Astrocyte (in vitro differentiated cells and primary cell): ENCODE data around the gene ADAMTSL5. TPM values are rescaled to one million over a fixed set of nuclear protein-coding genes. Genes with fewer than 3 reads are reported as not detected.

ENCODE experiments used
- DNase-seq: peaks from one replicate; pipeline ENCODE4 v3.0.0-alpha.2; 2010; ENCODE audit warnings: low read depth
- FAIRE-seq: peaks from 2 replicates; lab custom pipeline; 2011; peaks lifted over from hg19 to GRCh38; lab: Jason Lieb, UNC
- H2AFZ ChIP-seq: 2 replicates; pipeline ENCODE4 v1.6.0; 2012; ENCODE audit warnings: low read depth, low read length, inconsistent platforms
- H3K27ac ChIP-seq: 2 replicates; pipeline ENCODE4 v1.5.1; 2011; ENCODE audit warnings: low read depth, low read length, inconsistent platforms
- H3K27me3 ChIP-seq: 2 replicates; pipeline ENCODE4 v1.6.0; 2011; ENCODE audit warnings: low read length, inconsistent platforms; ENCODE audit not compliant: insufficient read depth
- H3K36me3 ChIP-seq: 2 replicates; pipeline ENCODE4 v1.5.1; 2011; ENCODE audit warnings: low read length, inconsistent platforms; ENCODE audit not compliant: insufficient read depth
- H3K4me1 ChIP-seq: 2 replicates; pipeline ENCODE4 v1.5.1; 2011; ENCODE audit warnings: low read length, inconsistent platforms; ENCODE audit not compliant: insufficient read depth
- H3K4me2 ChIP-seq: 2 replicates; pipeline ENCODE4 v1.6.0; 2012; ENCODE audit warnings: low read length, inconsistent platforms
- H3K4me3 ChIP-seq: 2 replicates; pipeline ENCODE4 v1.5.1; 2011; ENCODE audit warnings: low read depth, mild to moderate bottlenecking, low read length, inconsistent platforms; ENCODE audit not compliant: insufficient read depth
- H3K79me2 ChIP-seq: 2 replicates; pipeline ENCODE4 v1.6.0; 2012; ENCODE audit warnings: mild to moderate bottlenecking, low read length, inconsistent platforms; ENCODE audit not compliant: insufficient read depth
- H3K9ac ChIP-seq: 2 replicates; pipeline ENCODE4 v1.6.0; 2012; ENCODE audit warnings: mild to moderate bottlenecking, low read length, inconsistent platforms
- H3K9me3 ChIP-seq: 2 replicates; pipeline ENCODE4 v1.5.1; 2012; ENCODE audit warnings: low read depth, mild to moderate bottlenecking, low read length, inconsistent platforms; ENCODE audit not compliant: insufficient read depth
- H4K20me1 ChIP-seq: 2 replicates; pipeline ENCODE4 v1.6.0; 2012; ENCODE audit warnings: low read length, inconsistent platforms; ENCODE audit not compliant: insufficient read depth
- H3K27ac Mint-ChIP-seq: one replicate; pipeline ENCODE4 v1.8.0; 2021; ENCODE audit warnings: mild to moderate bottlenecking, mixed read lengths; ENCODE audit not compliant: unreplicated experiment
- H3K27me3 Mint-ChIP-seq: one replicate; pipeline ENCODE4 v1.8.0; 2021; ENCODE audit warnings: low read depth, mixed read lengths; ENCODE audit not compliant: unreplicated experiment
- H3K36me3 Mint-ChIP-seq: one replicate; pipeline ENCODE4 v1.8.0; 2021; ENCODE audit warnings: low read depth, mixed read lengths; ENCODE audit not compliant: unreplicated experiment
- H3K4me1 Mint-ChIP-seq: one replicate; pipeline ENCODE4 v1.8.0; 2021; ENCODE audit warnings: low read depth, mixed read lengths; ENCODE audit not compliant: unreplicated experiment
- H3K4me3 Mint-ChIP-seq: one replicate; pipeline ENCODE4 v1.8.0; 2021; ENCODE audit warnings: mild to moderate bottlenecking, moderate library complexity, mixed read lengths; ENCODE audit not compliant: unreplicated experiment
- H3K9me3 Mint-ChIP-seq: one replicate; pipeline ENCODE4 v1.8.0; 2021; ENCODE audit warnings: mild to moderate bottlenecking, mixed read lengths; ENCODE audit not compliant: unreplicated experiment
- CTCF ChIP-seq: IDR thresholded peaks from 2 replicates; pipeline ENCODE4 v1.5.1; 2011; ENCODE audit warnings: low read depth, mild to moderate bottlenecking, inconsistent platforms, low read length, moderate library complexity; ENCODE audit not compliant: insufficient read depth
- EZH2 ChIP-seq: IDR thresholded peaks from 2 replicates; pipeline ENCODE4 v1.6.1; 2012; ENCODE audit warnings: mild to moderate bottlenecking, low read length, inconsistent platforms; ENCODE audit not compliant: insufficient read depth
- total RNA-seq: library from RNA; stranded (reverse); gene quantifications from 2 replicates; pipeline ENCODE4 v1.2.1, GENCODE V29; 2021

ADAMTSL5 gene
- total RNA-seq, 1 donor from 2014 or later = 5.5 TPM

- H3K4me3 ChIP-seq = no peak overlapping the region
- Mint-ChIP-seq H3K4me1 (peaks cover 3% of the 10 kb centered on the region), H3K9me3 (no peaks in the 10 kb centered on the region), H3K27me3 (peaks cover 15% of the 10 kb centered on the region), H3K36me3 (no peaks in the 10 kb centered on the region), H3K27ac (peak overlapping the region; percentile 4), H3K4me3 (no peak overlapping the region)
- FAIRE-seq (no peak), DNase-seq (no peak)
- no peaks in the 10 kb centered on the region for H3K9me3 ChIP-seq
- H3K27me3 ChIP-seq = peaks cover 5% of the 10 kb centered on the region
- no peak overlapping the region for H2AFZ ChIP-seq
- H4K20me1 ChIP-seq = no peaks in the 10 kb centered on the region
- H3K4me1 ChIP-seq = peaks cover 6% of the 10 kb centered on the region
- no peak for TF ChIP-seq EZH2
- no peak for TF ChIP-seq CTCF
- H3K79me2 ChIP-seq = no peaks in the 10 kb centered on the region
- no peak overlapping the region for H3K27ac ChIP-seq
- no peak overlapping the region for H3K9ac ChIP-seq
- H3K4me2 ChIP-seq = no peak overlapping the region
- H3K36me3 ChIP-seq = no peaks in the 10 kb centered on the region
Measured at GRCh38 chr19:1495799-1496713, 16.8 kb downstream of the ADAMTSL5 start.

GRCh38 chr19:1495051-1495798, 17.6 kb downstream of the ADAMTSL5 start:
- H3K9ac ChIP-seq = no peak overlapping the region
- no peaks in the 10 kb centered on the region for H3K9me3 Mint-ChIP-seq
- H3K27me3 ChIP-seq = peaks cover 5% of the 10 kb centered on the region
- no peak overlapping the region for H3K27ac ChIP-seq
- H3K27ac Mint-ChIP-seq = no peak overlapping the region
- no peak overlapping the region for H3K4me3 ChIP-seq
- no peak overlapping the region for H2AFZ ChIP-seq
- no peaks in the 10 kb centered on the region for H3K79me2 ChIP-seq
- no peak overlapping the region for H3K4me2 ChIP-seq
- H3K36me3 Mint-ChIP-seq = peaks cover 2% of the 10 kb centered on the region
- DNase-seq (no peak), FAIRE-seq (no peak)
- H3K9me3 ChIP-seq = no peaks in the 10 kb centered on the region
- H3K4me1 Mint-ChIP-seq = peaks cover 3% of the 10 kb centered on the region
- peaks cover 8% of the 10 kb centered on the region for H3K4me1 ChIP-seq
- no peaks in the 10 kb centered on the region for H3K36me3 ChIP-seq
- no peak overlapping the region for H3K4me3 Mint-ChIP-seq
- H4K20me1 ChIP-seq = no peaks in the 10 kb centered on the region
- TF ChIP-seq CTCF (no peak), EZH2 (no peak)
- H3K27me3 Mint-ChIP-seq = peaks cover 15% of the 10 kb centered on the region
